Breast epithelium (tissue), 3 donors: ENCODE measurements around the gene TMED3.

ENCODE experiments used
- POLR2A ChIP-seq: fragments of 450-650 bp; IDR thresholded peaks from one replicate; pipeline ENCODE4 v1.6.1; 2016; ENCODE audit warnings: antibody characterized with exemption, mild to moderate bottlenecking, moderate library complexity
- POLR2AphosphoS5 ChIP-seq, 3 donors: sonication (generic); formaldehyde crosslinking; IDR thresholded peaks; one replicate each; pipeline ENCODE4 v1.6.1; 2017; ENCODE audit warnings: antibody characterized with exemption in 3 of 3

DNA sequence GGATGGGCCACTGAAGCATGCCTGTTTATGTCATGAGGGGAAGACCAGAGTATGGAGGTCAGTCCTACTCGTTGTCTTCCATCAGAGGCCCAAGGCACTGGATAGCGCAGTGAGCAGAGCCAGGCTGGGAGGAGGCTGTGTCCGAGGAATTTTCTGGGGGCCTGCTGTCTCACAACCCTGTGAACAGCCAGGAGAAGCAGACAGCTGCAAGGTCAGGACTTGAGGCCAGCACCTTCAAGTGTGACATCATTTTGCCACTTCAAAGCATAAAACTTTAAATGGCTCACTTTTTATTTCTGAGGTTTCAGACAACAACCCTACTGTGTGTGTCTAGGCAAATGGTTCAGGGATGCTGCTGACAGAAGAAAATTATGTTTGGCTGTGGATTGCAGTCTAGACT lies 47.2 kb downstream of the TMED3 start:
- no peak for TF ChIP-seq POLR2A
- TF ChIP-seq POLR2AphosphoS5 (IDR thresholded peaks at IDR 0.05) = no peak
